Lung (tissue), 12 donors: Measurements from ENCODE around the gene MYH11. TPM values are rescaled to one million over a fixed set of nuclear protein-coding genes. Genes with fewer than 3 reads are reported as not detected.
"Not testable (repeated sequence)": the region's sequence is repeated elsewhere in the genome, so short reads cannot be mapped to it uniquely, and the experiment has no call there.

Experiments
- ATAC-seq: fragments of 200-7000 bp; cut with Tn5 transposase; one replicate; pipeline ENCODE4 v1.9.1; 2020; ENCODE audit warnings: moderate number of reproducible peaks; ENCODE audit not compliant: insufficient read depth, low FRiP score
- DNase-seq, 3 donors: peaks; one replicate each; pipeline ENCODE4 v3.0.0-alpha.2; 2013 to 2017
- H3K27ac ChIP-seq, 2 donors: one replicate each; pipeline ENCODE4 v1.5.1; 2013; ENCODE audit warnings: mild to moderate bottlenecking in 2 of 2, moderate library complexity in 2 of 2, control low read depth in 1 of 2, inconsistent platforms in 1 of 2, low read depth in 1 of 2, low read length in 1 of 2
- H3K27me3 ChIP-seq, 3 donors: one replicate each; pipeline ENCODE4 v1.5.1; 2013; ENCODE audit warnings: low read length in 2 of 3; ENCODE audit not compliant: control insufficient read depth in 3 of 3, insufficient read depth in 3 of 3
- H3K36me3 ChIP-seq, 4 donors: one replicate each; pipeline ENCODE4 v1.5.1; 2013; ENCODE audit warnings: low read length in 4 of 4, mild to moderate bottlenecking in 1 of 4, moderate library complexity in 1 of 4; ENCODE audit not compliant: control insufficient read depth in 4 of 4, insufficient read depth in 4 of 4
- H3K4me1 ChIP-seq, 5 donors: one replicate each; pipeline ENCODE4 v1.5.1; 2013; ENCODE audit warnings: low read length in 5 of 5, mild to moderate bottlenecking in 2 of 5, moderate library complexity in 1 of 5; ENCODE audit not compliant: control insufficient read depth in 5 of 5, insufficient read depth in 5 of 5
- H3K4me3 ChIP-seq: one replicate; pipeline ENCODE4 v1.5.1; 2013; ENCODE audit warnings: mild to moderate bottlenecking, control low read depth, moderate library complexity
- H3K9ac ChIP-seq, 2 donors: one replicate each; pipeline ENCODE4 v1.5.1; 2013; ENCODE audit warnings: low read length in 2 of 2, control low read depth in 1 of 2; ENCODE audit not compliant: insufficient read depth in 1 of 2
- H3K9me3 ChIP-seq, 4 donors: one replicate each; pipeline ENCODE4 v1.5.1; 2013; ENCODE audit warnings: low read length in 3 of 4, mild to moderate bottlenecking in 1 of 4, moderate library complexity in 1 of 4; ENCODE audit not compliant: control insufficient read depth in 4 of 4, insufficient read depth in 3 of 4
- WGBS, 2 donors: extraction: QIAGEN DNeasy Blood & Tissue Kit; methylation state at CpG; one replicate each; pipeline ENCODE4 v1.1.7; 2013; 5-methylcytosine and 5-hydroxymethylcytosine counted together
- polyA plus RNA-seq, 2 donors: library from polyadenylated mRNA; stranded (reverse); fragments of 200-250 nt; gene quantifications; one replicate each; pipeline ENCODE4 v1.2.1, GENCODE V29; 2013
- total RNA-seq, 2 donors: library from RNA; depleted of rRNA in 1 of 2; stranded (reverse); fragments of >200 nt in 1 of 2; gene quantifications; one replicate each; pipeline ENCODE4 v1.2.1, GENCODE V29; 2014 to 2021
- TF ChIP-seq, protein P1 (sequence below): IDR thresholded peaks from 2 replicates; pipeline ENCODE4 v1.5.1; 2012; ENCODE audit warnings: mild to moderate bottlenecking; ENCODE audit errors: control extremely low read depth, extremely low read depth
- donor health status: control.
- donor health status: control.
- donor health status: Bipolar disorder and iron deficiency.
- donor health status: healthy.
- donor health status: DM: yes; HTN: yes; CAD: no.

The MYH11 gene
- total and polyA plus RNA-seq, 4 donors: 25.7 to 146 (median 55.0) TPM

DNA sequence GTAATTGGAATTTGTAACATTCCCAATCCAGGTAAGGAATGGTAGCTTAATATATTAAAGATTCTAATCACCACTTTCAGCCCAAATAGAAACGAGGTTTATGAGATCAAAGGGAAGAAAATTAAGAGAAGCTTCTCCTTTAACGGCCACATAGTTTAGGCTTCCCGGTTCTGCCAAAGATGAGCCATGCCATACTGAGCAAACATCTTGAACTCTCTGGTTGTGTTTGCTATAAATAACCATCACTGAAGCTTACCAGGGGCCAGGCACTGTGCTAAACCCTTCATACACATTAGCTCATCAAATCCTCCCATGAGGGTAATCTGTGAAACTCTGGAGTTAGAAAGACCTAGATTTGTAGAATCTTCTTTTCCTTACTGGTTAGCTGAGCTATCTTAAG lies 2.8 kb downstream of the MYH11 start:
- DNase-seq (no peak), ATAC-seq (no peak)
- Histone ChIP-seq H3K9me3 (no peaks in the 10 kb centered on the region), H3K9ac (no peak overlapping the region), H3K36me3 (no peaks in the 10 kb centered on the region), H3K4me1 (peaks cover 0 to 15% (median 0%) of the 10 kb centered on the region in 5 donors), H3K4me3 (no peak overlapping the region), H3K27me3 (peaks cover 0 to 47% (median 35%) of the 10 kb centered on the region in 3 donors), H3K27ac (no peak overlapping the region)
- 61 to 77% methylated on average over 3 of the region's 3 CpGs for WGBS, 2 donors
- TF ChIP-seq, protein P1, sequence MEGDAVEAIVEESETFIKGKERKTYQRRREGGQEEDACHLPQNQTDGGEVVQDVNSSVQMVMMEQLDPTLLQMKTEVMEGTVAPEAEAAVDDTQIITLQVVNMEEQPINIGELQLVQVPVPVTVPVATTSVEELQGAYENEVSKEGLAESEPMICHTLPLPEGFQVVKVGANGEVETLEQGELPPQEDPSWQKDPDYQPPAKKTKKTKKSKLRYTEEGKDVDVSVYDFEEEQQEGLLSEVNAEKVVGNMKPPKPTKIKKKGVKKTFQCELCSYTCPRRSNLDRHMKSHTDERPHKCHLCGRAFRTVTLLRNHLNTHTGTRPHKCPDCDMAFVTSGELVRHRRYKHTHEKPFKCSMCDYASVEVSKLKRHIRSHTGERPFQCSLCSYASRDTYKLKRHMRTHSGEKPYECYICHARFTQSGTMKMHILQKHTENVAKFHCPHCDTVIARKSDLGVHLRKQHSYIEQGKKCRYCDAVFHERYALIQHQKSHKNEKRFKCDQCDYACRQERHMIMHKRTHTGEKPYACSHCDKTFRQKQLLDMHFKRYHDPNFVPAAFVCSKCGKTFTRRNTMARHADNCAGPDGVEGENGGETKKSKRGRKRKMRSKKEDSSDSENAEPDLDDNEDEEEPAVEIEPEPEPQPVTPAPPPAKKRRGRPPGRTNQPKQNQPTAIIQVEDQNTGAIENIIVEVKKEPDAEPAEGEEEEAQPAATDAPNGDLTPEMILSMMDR: no peak

DNA sequence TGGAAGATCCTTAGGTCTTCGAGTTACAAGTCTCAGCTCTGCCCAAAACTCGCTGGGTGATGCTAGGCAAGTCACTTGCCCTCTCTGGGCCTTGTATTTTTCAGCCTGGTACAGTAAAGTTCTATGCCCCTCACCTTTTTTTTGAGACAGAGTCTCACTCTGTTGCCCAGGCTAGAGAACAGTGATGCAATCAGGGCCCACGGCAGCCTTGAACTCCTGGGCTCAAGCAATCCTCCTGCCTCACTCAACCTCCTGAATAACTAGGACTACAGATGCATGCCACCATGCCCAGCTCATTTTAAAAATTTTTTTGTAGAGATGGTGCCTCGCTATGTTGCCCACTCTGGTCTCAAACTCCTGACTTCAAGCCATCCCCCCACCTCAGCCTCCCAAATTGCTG lies 3.8 kb downstream of the MYH11 start:
- DNase-seq (no peak), ATAC-seq (no peak)
- 84 to 85% methylated on average over 4 of the region's 4 CpGs for WGBS, 2 donors
- Histone ChIP-seq H3K4me1 (peaks cover 0 to 11% (median 0%) of the 10 kb centered on the region in 5 donors), H3K9me3 (no peaks in the 10 kb centered on the region), H3K9ac (no peak overlapping the region), H3K36me3 (no peaks in the 10 kb centered on the region), H3K27me3 (peaks cover 0 to 46% (median 32%) of the 10 kb centered on the region in 3 donors), H3K27ac (no peak overlapping the region), H3K4me3 (no peak overlapping the region)
- TF ChIP-seq, protein P1: no peak

DNA sequence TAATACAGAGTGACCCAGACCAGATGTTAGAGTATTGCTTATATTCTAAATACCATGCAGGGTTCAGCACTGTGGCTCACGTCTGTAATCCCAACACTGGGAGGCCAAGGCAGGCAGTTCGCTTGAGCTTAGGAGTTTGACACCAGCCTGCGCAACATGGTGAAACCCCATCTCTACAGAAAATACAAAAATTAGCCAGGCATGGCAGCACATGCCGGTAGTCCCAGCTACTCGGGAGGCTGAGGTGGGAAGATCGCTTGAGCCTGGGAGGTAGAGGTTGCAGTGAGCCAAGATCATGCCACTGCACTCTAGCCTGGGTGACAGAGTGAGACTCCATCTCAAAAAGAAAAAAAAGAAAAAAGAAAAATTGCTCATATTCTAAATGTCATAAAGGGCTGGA lies 6.3 kb downstream of the MYH11 start:
- not testable (repeated sequence) for H3K9me3 ChIP-seq, H3K27ac ChIP-seq, H3K4me3 ChIP-seq, DNase-seq, H3K9ac ChIP-seq, H3K36me3 ChIP-seq, ATAC-seq, H3K4me1 ChIP-seq
- H3K27me3 ChIP-seq: peaks cover 0 to 22% (median 11%) of the 10 kb centered on the region in 3 donors
- 94 to 95% methylated on average over 6 of the region's 6 CpGs for WGBS, 2 donors

DNA sequence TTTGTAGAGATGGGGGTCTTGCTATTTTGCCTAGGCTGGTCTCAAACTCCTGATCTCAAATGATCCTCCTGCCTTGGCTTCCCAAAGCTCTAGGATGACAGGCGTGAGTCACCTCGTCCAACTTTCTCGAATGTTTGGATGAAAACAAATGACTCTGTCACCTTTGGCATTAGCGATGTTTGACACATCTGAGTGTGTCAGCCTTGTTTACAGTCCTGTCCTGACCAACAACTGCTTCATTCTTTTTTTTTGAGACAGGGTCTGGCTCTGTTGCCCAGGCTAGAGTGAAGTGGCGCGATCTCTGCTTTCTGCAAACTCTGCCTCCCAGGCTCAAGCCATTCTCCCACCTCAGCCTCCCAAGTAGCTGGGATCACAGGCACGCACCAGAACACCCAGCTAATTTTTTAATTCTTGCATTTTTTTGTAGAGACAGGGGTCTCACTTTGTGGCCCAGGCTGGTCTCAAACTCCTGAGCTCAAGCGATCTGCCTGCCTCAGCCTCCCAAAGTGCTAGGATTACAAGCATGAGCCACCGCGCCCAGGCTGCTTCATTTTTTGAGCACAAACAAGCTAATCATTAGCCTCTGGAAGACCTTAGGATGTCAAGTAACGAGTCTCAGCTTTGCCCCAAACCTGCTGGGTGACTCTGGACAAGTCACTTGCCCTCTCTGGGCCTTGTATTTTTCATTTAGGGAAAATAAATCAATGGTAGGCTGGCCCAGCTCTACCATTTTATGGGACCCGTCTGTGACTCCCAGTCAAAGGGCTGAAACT lies 7.4 kb downstream of the MYH11 start:
- no peaks in the 10 kb centered on the region for H3K9me3 ChIP-seq
- H3K27ac ChIP-seq: no peak overlapping the region
- no peaks in the 10 kb centered on the region for H3K36me3 ChIP-seq
- WGBS, 2 donors: 87 to 96% methylated on average over 12 of the region's 12 CpGs
- no peak for DNase-seq
- TF ChIP-seq, protein P1: no peak
- H3K4me3 ChIP-seq: no peak overlapping the region
- no peak overlapping the region for H3K9ac ChIP-seq
- peaks cover 0 to 14% (median 4%) of the 10 kb centered on the region in 3 donors for H3K27me3 ChIP-seq
- peaks cover 0 to 4% (median 0%) of the 10 kb centered on the region in 5 donors for H3K4me1 ChIP-seq
- no peak for ATAC-seq
